ENCODE results near the gene CD36. TPM values are rescaled to one million over a fixed set of nuclear protein-coding genes. Genes with fewer than 3 reads are reported as not detected.

The CD36 gene
- total and polyA plus RNA-seq, 2 donors (not counting 3 experiments of a cell fraction or from before 2014, with no cell fraction given): 0.58 to 0.87 TPM

DNA sequence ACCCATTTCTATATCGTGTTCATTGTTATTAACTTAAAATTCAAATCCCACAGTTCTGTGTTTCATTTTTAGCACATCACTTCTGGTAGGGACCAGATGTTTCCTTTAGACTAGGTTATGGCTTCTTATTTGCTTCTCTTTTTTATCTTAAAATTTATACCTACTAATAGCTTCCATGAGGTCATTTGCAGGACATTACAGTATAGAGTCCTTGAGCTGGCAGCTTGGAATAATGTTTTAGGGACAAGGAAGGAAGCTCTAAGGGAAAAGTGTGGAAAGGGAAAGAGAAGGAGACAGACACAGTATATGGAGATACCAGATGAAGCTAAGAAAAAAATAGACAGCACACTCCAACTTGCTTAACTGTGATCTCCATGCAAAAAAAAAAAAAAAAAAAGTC lies 48.8 kb upstream of the CD36 start:
- dilution Hi-C loops (cut with MboI; ENCODE audit: extremely low pct_ligation_motif_present, low sequenced_read_pairs) (no loop called here), intact Hi-C loops (cut with micrococcal nuclease) (no loop called here)
- CTCF ChIA-PET: interaction anchor here (0.6 to 1.6 kb wide), 4 partner anchors 10 to 695 kb away, joined by 3 to 7 read pairs (median 4); no protein-coding TSS in a partner anchor
- Histone ChIP-seq H3K4me1 (ENCODE audit: control insufficient read depth, extremely low read depth, insufficient read depth, low read length) (no peaks in the 10 kb centered on the region), H3K36me3 (ENCODE audit: control insufficient read depth in 2 of 2, extremely low read depth in 1 of 2, insufficient read depth in 2 of 2, low read length in 2 of 2) (no peaks in the 10 kb centered on the region), H3K9ac (replicated peaks; ENCODE audit: extremely low read depth, insufficient read depth, low read length) (no peak overlapping the region), H3K79me2 (ENCODE audit: control insufficient read depth, insufficient read depth, low read length) (no peaks in the 10 kb centered on the region), H3K27me3 (ENCODE audit: control insufficient read depth in 2 of 2, insufficient read depth in 2 of 2, low read length in 2 of 2) (no peaks in the 10 kb centered on the region), H3K4me2 (ENCODE audit: insufficient read depth, low read length) (no peak overlapping the region), H2AFZ (ENCODE audit: low read depth, low read length) (no peak overlapping the region), H3K27ac (ENCODE audit: insufficient read depth, low read depth, low read length) (no peak overlapping the region), H3K4me3 (replicated peaks in 1 of 3; ENCODE audit: insufficient read depth in 1 of 3, low read depth in 1 of 3, low read length in 3 of 3) (no peak overlapping the region), H3K9me1 (replicated peaks; ENCODE audit: control insufficient read depth, extremely low read depth, insufficient read depth, low read length) (no peaks in the 10 kb centered on the region), H4K20me1 (replicated peaks; ENCODE audit: control insufficient read depth, extremely low read depth, insufficient read depth, low read length) (no peaks in the 10 kb centered on the region), H3K9me3 (replicated peaks; ENCODE audit: control insufficient read depth, insufficient read depth, low read length) (no peaks in the 10 kb centered on the region)
- POLR2A ChIA-PET: interaction anchor here (0.5 kb wide), 1 partner anchor 1309 kb away, joined by 5 read pairs; no protein-coding TSS in a partner anchor
- FAIRE-seq: no peak
- no TSS peak for BruUV-seq (replicated peaks)
- peak; percentile 69 for DNase-seq (ENCODE audit: low read depth, low spot score)
- TF ChIP-seq GATA2 (IDR thresholded peaks at IDR 0.05; ENCODE audit: insufficient read depth, insufficient read length, low read depth, low read length) (no peak), EZH2 (IDR thresholded peaks at IDR 0.05; ENCODE audit: borderline replicate concordance, low read depth, low read length, severe bottlenecking) (no peak), POLR2AphosphoS5 (IDR thresholded peaks at IDR 0.05; ENCODE audit: insufficient read depth, low read depth, low read length) (no peak), POLR2A (IDR thresholded peaks at IDR 0.05; ENCODE audit: low read depth, low read length) (no peak)
- TF ChIP-seq, protein P1, sequence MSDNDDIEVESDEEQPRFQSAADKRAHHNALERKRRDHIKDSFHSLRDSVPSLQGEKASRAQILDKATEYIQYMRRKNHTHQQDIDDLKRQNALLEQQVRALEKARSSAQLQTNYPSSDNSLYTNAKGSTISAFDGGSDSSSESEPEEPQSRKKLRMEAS (IDR thresholded peaks at IDR 0.05; ENCODE audit: insufficient read depth, insufficient read length): no peak

DNA sequence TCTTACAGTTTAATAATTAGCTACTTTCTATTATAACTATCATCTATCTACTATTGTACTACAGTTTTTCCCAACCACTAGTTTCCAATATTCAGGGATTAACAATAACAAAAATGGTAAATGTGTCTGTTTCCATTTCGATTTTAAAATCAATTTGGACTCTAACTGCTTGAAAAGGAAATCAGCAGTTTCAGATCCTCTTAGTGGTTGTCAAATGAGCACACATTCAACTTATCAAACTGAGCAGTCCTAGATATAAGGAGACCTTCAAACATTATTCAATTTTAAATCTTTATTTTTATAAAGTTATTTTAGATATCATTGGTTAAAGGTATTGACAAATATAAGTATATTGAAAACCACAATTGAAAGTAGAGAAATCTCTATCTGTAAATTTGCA lies 46.8 kb upstream of the CD36 start:
- dilution Hi-C loops (cut with MboI; ENCODE audit: extremely low pct_ligation_motif_present, low sequenced_read_pairs): no loop called here
- CTCF ChIA-PET: no interaction called here
- FAIRE-seq: no peak

More for the DNA sequence above, 46.8 kb upstream of the CD36 start:
- no peaks in the 10 kb centered on the region for H3K27me3 ChIP-seq (ENCODE audit: control insufficient read depth in 2 of 2, insufficient read depth in 2 of 2, low read length in 2 of 2)
- no peaks in the 10 kb centered on the region for H3K36me3 ChIP-seq (ENCODE audit: control insufficient read depth in 2 of 2, extremely low read depth in 1 of 2, insufficient read depth in 2 of 2, low read length in 2 of 2)
- no peaks in the 10 kb centered on the region for H3K9me3 ChIP-seq (replicated peaks; ENCODE audit: control insufficient read depth, insufficient read depth, low read length)
- H3K27ac ChIP-seq (ENCODE audit: insufficient read depth, low read depth, low read length): no peak overlapping the region
- DNase-seq (ENCODE audit: low read depth, low spot score): no peak
- no peak overlapping the region for H3K9ac ChIP-seq (replicated peaks; ENCODE audit: extremely low read depth, insufficient read depth, low read length)
- H3K9me1 ChIP-seq (replicated peaks; ENCODE audit: control insufficient read depth, extremely low read depth, insufficient read depth, low read length): no peaks in the 10 kb centered on the region
- TF ChIP-seq JUN (IDR thresholded peaks at IDR 0.05; ENCODE audit: borderline replicate concordance, insufficient read depth, insufficient read length, low read depth) (no peak), FOS (IDR thresholded peaks at IDR 0.05; ENCODE audit: borderline replicate concordance, insufficient read depth, low read length) (no peak)
- no peak overlapping the region for H3K4me3 ChIP-seq (replicated peaks in 1 of 3; ENCODE audit: insufficient read depth in 1 of 3, low read depth in 1 of 3, low read length in 3 of 3)
- H4K20me1 ChIP-seq (replicated peaks; ENCODE audit: control insufficient read depth, extremely low read depth, insufficient read depth, low read length): no peaks in the 10 kb centered on the region
- no peak overlapping the region for H3K4me2 ChIP-seq (ENCODE audit: insufficient read depth, low read length)
- no TSS peak for BruUV-seq (replicated peaks)
- intact Hi-C loops (cut with micrococcal nuclease): no loop called here
- no peaks in the 10 kb centered on the region for H3K79me2 ChIP-seq (ENCODE audit: control insufficient read depth, insufficient read depth, low read length)
- H2AFZ ChIP-seq (ENCODE audit: low read depth, low read length): no peak overlapping the region
- H3K4me1 ChIP-seq (ENCODE audit: control insufficient read depth, extremely low read depth, insufficient read depth, low read length): no peaks in the 10 kb centered on the region
- POLR2A ChIA-PET: no interaction called here
